Measurements from ENCODE around the gene PI4KA.

Gene PI4KA

GRCh38 chr22:20815477-20816050, 43.0 kb downstream of the PI4KA start:
- no peak for DNase-seq (ENCODE audit: low spot score)

GRCh38 chr22:20814221-20814808, 44.3 kb downstream of the PI4KA start:
- no peak for DNase-seq (ENCODE audit: low spot score)

GRCh38 chr22:20813056-20813455, 45.6 kb downstream of the PI4KA start:
- DNase-seq (ENCODE audit: low spot score) = no peak

- no peak for DNase-seq (ENCODE audit: low spot score)
These were observed 46.5 kb downstream of the PI4KA start for GRCh38 chr22:20811971-20812660.

- DNase-seq (ENCODE audit: low spot score) = no peak
These were observed 47.4 kb downstream of the PI4KA start for GRCh38 chr22:20811171-20811570.

- no peak for DNase-seq (ENCODE audit: low spot score)
These were observed 48.0 kb downstream of the PI4KA start for GRCh38 chr22:20810645-20811044.

GRCh38 chr22:20809538-20810185, 48.9 kb downstream of the PI4KA start:
- no peak for DNase-seq (ENCODE audit: low spot score)

GRCh38 chr22:20808844-20809243, 49.8 kb downstream of the PI4KA start:
- DNase-seq (ENCODE audit: low spot score) = no peak

GRCh38 chr22:20807315-20807752, 51.3 kb downstream of the PI4KA start:
- DNase-seq (ENCODE audit: low spot score) = peak; percentile 31

- no peak for DNase-seq (ENCODE audit: low spot score)
These were observed 52.6 kb downstream of the PI4KA start for GRCh38 chr22:20805972-20806471.

- no peak for DNase-seq (ENCODE audit: low spot score)
These were observed 54.0 kb downstream of the PI4KA start for GRCh38 chr22:20804650-20805049.

GRCh38 chr22:20803696-20804324, 54.8 kb downstream of the PI4KA start:
- peak; percentile 53 for DNase-seq (ENCODE audit: low spot score)

- DNase-seq (ENCODE audit: low spot score) = no peak
These were observed 55.6 kb downstream of the PI4KA start for GRCh38 chr22:20802922-20803553.

- no peak for DNase-seq (ENCODE audit: low spot score)
These were observed 56.2 kb downstream of the PI4KA start for GRCh38 chr22:20802452-20802851.

- no peak for DNase-seq (ENCODE audit: low spot score)
These were observed 59.2 kb downstream of the PI4KA start for GRCh38 chr22:20799449-20799848.

- no peak for DNase-seq (ENCODE audit: low spot score)
These were observed 59.6 kb downstream of the PI4KA start for GRCh38 chr22:20798974-20799373.

GRCh38 chr22:20798218-20798617, 60.4 kb downstream of the PI4KA start:
- DNase-seq (ENCODE audit: low spot score) = no peak

- no peak for DNase-seq (ENCODE audit: low spot score)
These were observed 61.9 kb downstream of the PI4KA start for GRCh38 chr22:20796731-20797130.

GRCh38 chr22:20794650-20795413, 63.8 kb downstream of the PI4KA start:
- DNase-seq (ENCODE audit: low spot score) = no peak

GRCh38 chr22:20793748-20794649, 64.6 kb downstream of the PI4KA start:
- no peak for DNase-seq (ENCODE audit: low spot score)
